NT2/D1 (cell line): Measurements from ENCODE around the gene ADK.

Experiments
- SUZ12 ChIP-seq: IDR thresholded peaks from 2 replicates; pipeline ENCODE4 v1.6.1; 2011; ENCODE audit not compliant: insufficient read length, insufficient read depth; ENCODE audit errors: extremely low read depth
- YY1 ChIP-seq: IDR thresholded peaks from 2 replicates; pipeline ENCODE4 v1.6.1; 2011; ENCODE audit not compliant: insufficient read length, insufficient read depth
- ZNF274 ChIP-seq: IDR thresholded peaks from 2 replicates; pipeline ENCODE4 v1.6.1; 2011; ENCODE audit warnings: mild to moderate bottlenecking, low read depth, low read length

DNA sequence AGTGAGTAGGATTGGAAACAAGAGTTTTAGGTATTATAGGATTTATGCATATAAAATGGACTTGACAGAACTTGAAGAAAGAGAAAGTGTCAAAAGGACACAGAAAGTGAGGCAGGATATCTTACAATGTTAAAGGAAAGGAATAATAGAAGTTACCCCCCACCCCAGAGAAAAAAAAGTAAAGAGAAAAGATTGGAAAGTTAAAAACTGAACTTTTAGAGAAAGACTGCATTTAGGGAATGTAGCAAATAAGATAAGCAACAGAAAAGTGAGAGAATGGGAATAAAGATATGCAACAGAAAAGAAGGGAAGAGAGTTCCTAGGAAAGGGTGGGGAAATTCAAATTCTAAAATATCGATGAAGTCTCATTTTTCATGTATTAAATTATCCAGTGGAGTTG, 424.9 kb downstream of the ADK start:
- TF ChIP-seq YY1 (no peak), ZNF274 (no peak), SUZ12 (no peak)
